Astrocyte (in vitro differentiated cells and primary cell): ENCODE data around the gene ZNF77.

Experiments
- CTCF ChIP-seq: IDR thresholded peaks from 2 replicates; pipeline ENCODE4 v1.5.1; 2011; ENCODE audit warnings: low read depth, mild to moderate bottlenecking, inconsistent platforms, low read length, moderate library complexity; ENCODE audit not compliant: insufficient read depth
- EZH2 ChIP-seq: IDR thresholded peaks from 2 replicates; pipeline ENCODE4 v1.6.1; 2012; ENCODE audit warnings: mild to moderate bottlenecking, low read length, inconsistent platforms; ENCODE audit not compliant: insufficient read depth

GRCh38 chr19:2973229-2973628, 28.5 kb upstream of the ZNF77 start:
- TF ChIP-seq CTCF: no peak
- no peak for TF ChIP-seq EZH2
